BJ (cell line): ENCODE results near the gene SLC44A5. TPM values are rescaled to one million over a fixed set of nuclear protein-coding genes. Genes with fewer than 3 reads are reported as not detected.

Experiments used
- CTCF ChIA-PET: fragments of 350-600 bp; formaldehyde crosslinking; extraction: SDS; loops from one replicate; lab custom pipeline; 2021; ENCODE audit warnings: antibody characterized with exemption, inconsistent platforms; lab: Yijun Ruan, JAX
- POLR2A ChIA-PET: fragments of 300-600 bp; sonication (Branson Sonifier 250); formaldehyde crosslinking; extraction: SDS; loops from one replicate; lab custom pipeline; 2021; ENCODE audit warnings: antibody characterized with exemption; lab: Charles Lee
- DNase-seq: peaks from one replicate; pipeline ENCODE4 v3.0.0-alpha.2; 2011; ENCODE audit warnings: low read depth
- H3K27me3 ChIP-seq: 2 replicates; pipeline ENCODE4 v1.6.0; 2011; ENCODE audit warnings: low read length; ENCODE audit not compliant: control insufficient read depth, insufficient read depth
- H3K36me3 ChIP-seq: 2 replicates; pipeline ENCODE4 v1.5.1; 2011; ENCODE audit warnings: low read length; ENCODE audit not compliant: control insufficient read depth, insufficient read depth
- H3K4me3 ChIP-seq: 2 replicates; pipeline ENCODE4 v1.5.1; 2011; ENCODE audit warnings: low read depth, mild to moderate bottlenecking, control low read depth, low read length
- polyA plus RNA-seq: library from polyadenylated mRNA; depleted of rRNA; stranded (reverse); fragments of >200 nt; gene quantifications from 2 replicates; pipeline ENCODE4 v1.2.3, GENCODE V29; 2011
- TF ChIP-seq, protein P1 (sequence below): IDR thresholded peaks from 2 replicates; pipeline ENCODE4 v1.5.1; 2011; ENCODE audit warnings: low read depth, mild to moderate bottlenecking, control low read depth, inconsistent platforms, low read length, moderate library complexity; ENCODE audit not compliant: insufficient read depth

SLC44A5 gene
- polyA plus RNA-seq, 1 experiment: 0.07 TPM

GRCh38 chr1:75461808-75462325 lies 149.0 kb downstream of the SLC44A5 start:
- CTCF ChIA-PET: no interaction called here
- Histone ChIP-seq H3K27me3 (no peaks in the 10 kb centered on the region), H3K36me3 (no peaks in the 10 kb centered on the region), H3K4me3 (no peak overlapping the region)
- TF ChIP-seq, protein P1, sequence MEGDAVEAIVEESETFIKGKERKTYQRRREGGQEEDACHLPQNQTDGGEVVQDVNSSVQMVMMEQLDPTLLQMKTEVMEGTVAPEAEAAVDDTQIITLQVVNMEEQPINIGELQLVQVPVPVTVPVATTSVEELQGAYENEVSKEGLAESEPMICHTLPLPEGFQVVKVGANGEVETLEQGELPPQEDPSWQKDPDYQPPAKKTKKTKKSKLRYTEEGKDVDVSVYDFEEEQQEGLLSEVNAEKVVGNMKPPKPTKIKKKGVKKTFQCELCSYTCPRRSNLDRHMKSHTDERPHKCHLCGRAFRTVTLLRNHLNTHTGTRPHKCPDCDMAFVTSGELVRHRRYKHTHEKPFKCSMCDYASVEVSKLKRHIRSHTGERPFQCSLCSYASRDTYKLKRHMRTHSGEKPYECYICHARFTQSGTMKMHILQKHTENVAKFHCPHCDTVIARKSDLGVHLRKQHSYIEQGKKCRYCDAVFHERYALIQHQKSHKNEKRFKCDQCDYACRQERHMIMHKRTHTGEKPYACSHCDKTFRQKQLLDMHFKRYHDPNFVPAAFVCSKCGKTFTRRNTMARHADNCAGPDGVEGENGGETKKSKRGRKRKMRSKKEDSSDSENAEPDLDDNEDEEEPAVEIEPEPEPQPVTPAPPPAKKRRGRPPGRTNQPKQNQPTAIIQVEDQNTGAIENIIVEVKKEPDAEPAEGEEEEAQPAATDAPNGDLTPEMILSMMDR: no peak
- no peak for DNase-seq
- POLR2A ChIA-PET: no interaction called here

GRCh38 chr1:75449998-75450397 lies 160.9 kb downstream of the SLC44A5 start:
- no peak for DNase-seq
- ChIA-PET CTCF (interaction anchor here (0.7 kb wide), 1 partner anchor 125 kb away, joined by 3 read pairs; no protein-coding TSS in a partner anchor), POLR2A (no interaction called here)
- no peaks in the 10 kb centered on the region for H3K36me3 ChIP-seq
- H3K4me3 ChIP-seq: no peak overlapping the region
- H3K27me3 ChIP-seq: no peaks in the 10 kb centered on the region
- TF ChIP-seq, protein P1: no peak

- TF ChIP-seq, protein P1: no peak
- Histone ChIP-seq H3K4me3 (no peak overlapping the region), H3K27me3 (no peaks in the 10 kb centered on the region), H3K36me3 (no peaks in the 10 kb centered on the region)
- ChIA-PET POLR2A (no interaction called here), CTCF (no interaction called here)
- no peak for DNase-seq
Observed at GRCh38 chr1:75444220-75444619, 166.7 kb downstream of the SLC44A5 start.

DNA sequence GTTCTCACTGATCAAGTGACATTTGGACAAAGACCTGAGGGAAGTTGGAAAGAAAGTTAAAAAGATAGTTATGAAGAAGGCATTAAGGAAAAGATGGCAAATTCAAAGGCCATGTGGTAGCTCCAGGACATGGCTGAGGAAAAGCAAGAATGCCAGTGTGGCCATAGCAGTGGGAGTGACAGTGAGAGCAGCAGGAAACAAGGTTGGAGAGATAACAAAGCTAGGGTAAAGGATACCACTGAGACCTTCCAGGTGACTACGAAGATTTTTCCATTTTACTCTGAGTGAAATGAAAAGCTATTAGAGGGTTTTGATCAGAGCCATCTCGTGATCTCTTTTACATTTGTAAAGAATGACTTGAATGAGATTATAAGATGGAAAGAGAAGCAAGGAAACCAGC lies 170.6 kb downstream of the SLC44A5 start:
- Histone ChIP-seq H3K4me3 (no peak overlapping the region), H3K36me3 (no peaks in the 10 kb centered on the region), H3K27me3 (no peaks in the 10 kb centered on the region)
- ChIA-PET CTCF (no interaction called here), POLR2A (no interaction called here)
- TF ChIP-seq, protein P1: no peak
- no peak for DNase-seq

- CTCF ChIA-PET: interaction anchor here (1.0 kb wide), 1 partner anchor 42 kb away, joined by 3 read pairs; no protein-coding TSS in a partner anchor
- TF ChIP-seq, protein P1: no peak
- Histone ChIP-seq H3K36me3 (no peaks in the 10 kb centered on the region), H3K4me3 (no peak overlapping the region), H3K27me3 (no peaks in the 10 kb centered on the region)
- POLR2A ChIA-PET: no interaction called here
- DNase-seq: no peak
Observed at GRCh38 chr1:75438355-75438754, 172.6 kb downstream of the SLC44A5 start.
